WTC11 (cell line): ENCODE measurements around the gene MOSMO. TPM values are rescaled to one million over a fixed set of nuclear protein-coding genes. Genes with fewer than 3 reads are reported as not detected.

Source experiments
- ATAC-seq: fragments of 200-7000 bp; cut with Tn5 transposase; 2 replicates; pipeline ENCODE4 v1.10.0; 2021; ENCODE audit warnings: mild to moderate bottlenecking, moderate library complexity
- CTCF ChIA-PET: fragments of 300-600 bp; sonication (Branson Sonifier 250); formaldehyde crosslinking; loops from one replicate; lab custom pipeline; 2021; ENCODE audit warnings: antibody characterized with exemption; lab: Charles Lee
- POLR2A ChIA-PET: fragments of 350-600 bp; sonication (Branson Sonifier 250); formaldehyde crosslinking; loops from one replicate; lab custom pipeline; 2021; ENCODE audit warnings: antibody characterized with exemption; lab: Charles Lee
- DNase-seq: peaks from one replicate; pipeline ENCODE4 v3.0.0; 2021; ENCODE audit warnings: low spot score
- H3K27ac Mint-ChIP-seq: 2 replicates; pipeline ENCODE4 v1.8.0; 2021; ENCODE audit warnings: mixed read lengths
- H3K27me3 Mint-ChIP-seq: 2 replicates; pipeline ENCODE4 v1.8.0; 2021; ENCODE audit warnings: low read depth, mild to moderate bottlenecking, moderate library complexity, mixed read lengths
- H3K36me3 Mint-ChIP-seq: 2 replicates; pipeline ENCODE4 v1.8.0; 2021; ENCODE audit warnings: mixed read lengths
- H3K4me1 Mint-ChIP-seq: 2 replicates; pipeline ENCODE4 v1.8.0; 2022; ENCODE audit warnings: mixed read lengths
- H3K4me3 Mint-ChIP-seq: 2 replicates; pipeline ENCODE4 v1.8.0; 2021; ENCODE audit warnings: mild to moderate bottlenecking, moderate library complexity, mixed read lengths
- H3K9me3 Mint-ChIP-seq: 2 replicates; pipeline ENCODE4 v1.8.0; 2021; ENCODE audit warnings: mixed read lengths
- ATF1 ChIP-seq: sonication (generic); formaldehyde crosslinking; IDR thresholded peaks from 2 replicates; pipeline ENCODE4 v1.8.1; 2023; ENCODE audit warnings: mild to moderate bottlenecking, moderate library complexity, missing genetic modification reagents
- ATF3 ChIP-seq: sonication (generic); formaldehyde crosslinking; conservative IDR thresholded peaks from 2 replicates; pipeline ENCODE4 v1.8.1; 2022; ENCODE audit warnings: mild to moderate bottlenecking, missing genetic modification reagents
- CREM ChIP-seq: sonication (generic); formaldehyde crosslinking; IDR thresholded peaks from 2 replicates; pipeline ENCODE4 v1.8.1; 2022; ENCODE audit warnings: mild to moderate bottlenecking, missing genetic modification reagents, moderate library complexity
- FOXK1 ChIP-seq: sonication (generic); formaldehyde crosslinking; IDR thresholded peaks from 2 replicates; pipeline ENCODE4 v1.8.0; 2022; ENCODE audit warnings: mild to moderate bottlenecking, moderate library complexity, missing genetic modification reagents
- GABPB1 ChIP-seq: sonication (generic); formaldehyde crosslinking; IDR thresholded peaks from 2 replicates; pipeline ENCODE4 v1.8.1; 2023; ENCODE audit warnings: mild to moderate bottlenecking, missing genetic modification reagents
- HMGXB4 ChIP-seq: sonication (generic); formaldehyde crosslinking; IDR thresholded peaks from 2 replicates; pipeline ENCODE4 v1.8.1; 2023; ENCODE audit warnings: mild to moderate bottlenecking, moderate library complexity, missing genetic modification reagents
- IRF2 ChIP-seq: sonication (generic); formaldehyde crosslinking; IDR thresholded peaks from 2 replicates; pipeline ENCODE4 v1.8.0; 2022; ENCODE audit warnings: low read depth, missing genetic modification reagents, borderline replicate concordance
- MLX ChIP-seq: sonication (generic); formaldehyde crosslinking; IDR thresholded peaks from 2 replicates; pipeline ENCODE4 v1.8.1; 2023; ENCODE audit warnings: mild to moderate bottlenecking, missing genetic modification reagents, moderate library complexity
- MXD4 ChIP-seq: fragments of 250-450 bp; sonication (Bioruptor Pico); IDR thresholded peaks from 2 replicates; pipeline ENCODE4 v1.8.0; 2021; ENCODE audit warnings: mild to moderate bottlenecking, moderate library complexity, borderline replicate concordance
- MYBL2 ChIP-seq: sonication (generic); formaldehyde crosslinking; IDR thresholded peaks from 2 replicates; pipeline ENCODE4 v1.8.1; 2023; ENCODE audit warnings: mild to moderate bottlenecking, moderate library complexity, missing genetic modification reagents
- NFATC4 ChIP-seq: fragments of 250-450 bp; sonication (Bioruptor Pico); IDR thresholded peaks from 2 replicates; pipeline ENCODE4 v1.9.0; 2021; ENCODE audit warnings: mild to moderate bottlenecking
- NR3C1 ChIP-seq: sonication (generic); formaldehyde crosslinking; conservative IDR thresholded peaks from 2 replicates; pipeline ENCODE4 v1.8.1; 2023; ENCODE audit warnings: low read depth, mild to moderate bottlenecking, missing genetic modification reagents
- PRRX2 ChIP-seq: fragments of 250-450 bp; sonication (Bioruptor Pico); IDR thresholded peaks from 2 replicates; pipeline ENCODE4 v1.8.0; 2021; ENCODE audit warnings: mild to moderate bottlenecking
- SMAD3 ChIP-seq: sonication (generic); formaldehyde crosslinking; IDR thresholded peaks from 2 replicates; pipeline ENCODE4 v1.8.0; 2022; ENCODE audit warnings: missing genetic modification reagents, mild to moderate bottlenecking, borderline replicate concordance
- SMAD4 ChIP-seq: sonication (generic); formaldehyde crosslinking; IDR thresholded peaks from 2 replicates; pipeline ENCODE4 v1.8.0; 2022; ENCODE audit warnings: mild to moderate bottlenecking, missing genetic modification reagents
- SOX15 ChIP-seq: fragments of 250-450 bp; sonication (Bioruptor Pico); IDR thresholded peaks from 2 replicates; pipeline ENCODE4 v1.9.0; 2021; ENCODE audit warnings: mild to moderate bottlenecking
- TEAD4 ChIP-seq: sonication (generic); formaldehyde crosslinking; IDR thresholded peaks from 2 replicates; pipeline ENCODE4 v1.8.0; 2022; ENCODE audit warnings: mild to moderate bottlenecking, missing genetic modification reagents
- TP53 ChIP-seq: sonication (generic); formaldehyde crosslinking; IDR thresholded peaks from 2 replicates; pipeline ENCODE4 v1.8.1; 2023; ENCODE audit warnings: mild to moderate bottlenecking, missing genetic modification reagents
- ZBTB21 ChIP-seq: sonication (generic); formaldehyde crosslinking; IDR thresholded peaks from 2 replicates; pipeline ENCODE4 v1.8.1; 2023; ENCODE audit warnings: mild to moderate bottlenecking, missing genetic modification reagents, borderline replicate concordance
- ZNF219 ChIP-seq: sonication (generic); formaldehyde crosslinking; IDR thresholded peaks from 2 replicates; pipeline ENCODE4 v1.8.0; 2023; ENCODE audit warnings: missing genetic modification reagents, mild to moderate bottlenecking, borderline replicate concordance
- ZNF232 ChIP-seq: sonication (generic); formaldehyde crosslinking; IDR thresholded peaks from 2 replicates; pipeline ENCODE4 v1.8.0; 2022; ENCODE audit warnings: mild to moderate bottlenecking, missing genetic modification reagents
- total RNA-seq: library from RNA; stranded (reverse); gene quantifications from 3 replicates; pipeline ENCODE4 v1.2.3, GENCODE V29; 2021
- TF ChIP-seq, protein P1 (sequence below): fragments of 250-450 bp; sonication (Bioruptor Pico); conservative IDR thresholded peaks from 2 replicates; pipeline ENCODE4 v1.9.0; 2021; ENCODE audit warnings: mild to moderate bottlenecking
- TF ChIP-seq, protein P2 (sequence below): sonication (generic); formaldehyde crosslinking; IDR thresholded peaks from 2 replicates; pipeline ENCODE4 v1.8.1; 2022; ENCODE audit warnings: mild to moderate bottlenecking, missing genetic modification reagents, moderate library complexity, borderline replicate concordance
- TF ChIP-seq, protein P3 (sequence below): sonication (generic); formaldehyde crosslinking; conservative IDR thresholded peaks from 2 replicates; pipeline ENCODE4 v1.8.1; 2023; ENCODE audit warnings: mild to moderate bottlenecking, low read depth, missing genetic modification reagents, moderate library complexity
- TF ChIP-seq, protein P4 (sequence below): sonication (generic); formaldehyde crosslinking; IDR thresholded peaks from 2 replicates; pipeline ENCODE4 v1.8.0; 2022; ENCODE audit warnings: mild to moderate bottlenecking, missing genetic modification reagents

MOSMO gene
- total RNA-seq, 1 experiment from 2014 or later: 10.7 TPM

DNA sequence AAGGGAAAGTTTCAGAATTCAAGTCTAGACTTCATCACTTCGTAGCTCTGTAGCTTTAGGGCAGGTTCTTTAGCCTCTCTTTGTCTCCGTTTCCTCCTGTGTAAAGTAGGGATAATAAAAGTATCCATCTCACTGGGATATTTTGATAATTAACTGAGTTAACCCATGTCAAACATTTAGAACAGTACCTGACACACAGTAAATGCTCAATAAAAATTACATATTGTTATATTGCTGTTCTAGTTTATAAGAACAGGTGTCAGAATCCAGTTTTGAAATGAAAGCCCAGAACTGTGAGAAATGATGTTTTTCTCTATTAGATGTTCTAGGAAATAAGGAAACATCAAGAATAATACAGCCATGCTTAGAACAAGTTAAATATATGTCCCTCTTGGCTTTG lies 4.3 kb downstream of the MOSMO start (continued):
- TF ChIP-seq IRF2 (CRISPR knock-in tag): no peak
- TF ChIP-seq ATF3 (CRISPR knock-in tag): no peak

- Mint-ChIP-seq H3K4me1 (0 out of 2 replicates have a peak, but pooled peaks cover 2% of the 10 kb centered on the region), H3K4me3 (no peak overlapping the region), H3K27ac (no peak overlapping the region), H3K9me3 (no peaks in the 10 kb centered on the region), H3K36me3 (no peaks in the 10 kb centered on the region), H3K27me3 (no peaks in the 10 kb centered on the region; the same call in 1 of the 2 replicates)
- CTCF ChIA-PET: interaction anchor here (1.0 kb wide), 1 partner anchor 64 kb away, joined by 3 read pairs; no protein-coding TSS in a partner anchor
- DNase-seq (no peak), ATAC-seq (no peak)
- POLR2A ChIA-PET: no interaction called here
- no peak for TF ChIP-seq TEAD4
- TF ChIP-seq MXD4: no peak
- no peak for TF ChIP-seq HMGXB4 (CRISPR knock-in tag)
- TF ChIP-seq FOXK1 (CRISPR knock-in tag): no peak
- TF ChIP-seq GABPB1 (CRISPR knock-in tag): no peak
- TF ChIP-seq MYBL2 (CRISPR knock-in tag): no peak
- TF ChIP-seq ATF1 (CRISPR knock-in tag): no peak
- TF ChIP-seq TP53: no peak
- TF ChIP-seq, protein P1, sequence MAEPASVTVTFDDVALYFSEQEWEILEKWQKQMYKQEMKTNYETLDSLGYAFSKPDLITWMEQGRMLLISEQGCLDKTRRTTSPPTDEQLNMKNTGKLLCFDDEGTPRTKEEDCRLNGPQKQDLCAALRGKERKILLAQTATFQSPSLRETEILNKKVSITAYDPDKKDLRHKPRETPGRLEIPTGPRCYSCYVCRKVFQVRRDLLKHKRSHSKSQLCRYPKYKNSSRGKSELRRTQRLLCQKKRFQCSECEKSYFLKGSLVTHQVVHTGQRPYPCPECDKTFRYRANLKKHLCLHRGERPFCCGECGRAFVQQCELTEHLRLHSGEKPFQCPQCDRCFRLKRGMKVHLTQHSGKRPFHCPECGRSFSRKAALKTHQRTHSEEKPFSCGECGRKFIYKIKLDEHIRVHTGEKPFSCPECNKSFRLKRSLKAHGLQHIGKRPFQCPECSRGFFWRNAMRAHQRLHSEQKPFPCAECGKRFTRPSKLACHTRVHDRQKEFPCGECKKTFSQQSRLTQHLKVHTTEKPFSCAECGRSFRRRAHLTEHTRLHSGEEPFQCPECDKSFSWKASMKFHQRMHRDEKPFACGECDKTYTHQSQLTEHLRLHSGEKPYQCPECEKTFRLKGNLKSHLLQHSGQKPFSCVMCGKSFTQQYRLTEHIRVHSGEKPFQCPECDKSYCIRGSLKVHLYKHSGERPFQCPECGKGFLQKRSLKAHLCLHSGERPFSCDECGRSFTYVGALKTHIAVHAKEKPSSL: no peak
- TF ChIP-seq SMAD3 (CRISPR knock-in tag): no peak
- TF ChIP-seq, protein P2, sequence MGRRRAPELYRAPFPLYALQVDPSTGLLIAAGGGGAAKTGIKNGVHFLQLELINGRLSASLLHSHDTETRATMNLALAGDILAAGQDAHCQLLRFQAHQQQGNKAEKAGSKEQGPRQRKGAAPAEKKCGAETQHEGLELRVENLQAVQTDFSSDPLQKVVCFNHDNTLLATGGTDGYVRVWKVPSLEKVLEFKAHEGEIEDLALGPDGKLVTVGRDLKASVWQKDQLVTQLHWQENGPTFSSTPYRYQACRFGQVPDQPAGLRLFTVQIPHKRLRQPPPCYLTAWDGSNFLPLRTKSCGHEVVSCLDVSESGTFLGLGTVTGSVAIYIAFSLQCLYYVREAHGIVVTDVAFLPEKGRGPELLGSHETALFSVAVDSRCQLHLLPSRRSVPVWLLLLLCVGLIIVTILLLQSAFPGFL (CRISPR knock-in tag): no peak
Observed at GRCh38 chr16:22013486-22013885, 5.6 kb downstream of the MOSMO start.

- H3K9me3 Mint-ChIP-seq: no peaks in the 10 kb centered on the region
- no peak overlapping the region for H3K27ac Mint-ChIP-seq
- ATAC-seq (no peak), DNase-seq (no peak)
- no peak overlapping the region for H3K4me3 Mint-ChIP-seq
- ChIA-PET CTCF (interaction anchor here (1.0 to 1.6 kb wide), 2 partner anchors 63 kb away, joined by 3 to 9 read pairs; no protein-coding TSS in a partner anchor), POLR2A (no interaction called here)
- no peaks in the 10 kb centered on the region; the same call in 1 of the 2 replicates for H3K27me3 Mint-ChIP-seq
- H3K4me1 Mint-ChIP-seq: 0 out of 2 replicates have a peak, but pooled peaks cover 2% of the 10 kb centered on the region
- H3K36me3 Mint-ChIP-seq: no peaks in the 10 kb centered on the region
- TF ChIP-seq ZBTB21 (no peak), PRRX2 (no peak), MLX (no peak), SMAD4 (CRISPR knock-in tag) (no peak), ZNF232 (CRISPR knock-in tag) (no peak), NFATC4 (no peak), SOX15 (no peak), MXD4 (no peak), CREM (CRISPR knock-in tag) (no peak), FOXK1 (CRISPR knock-in tag) (no peak), NR3C1 (CRISPR knock-in tag) (no peak), ZNF219 (CRISPR knock-in tag) (no peak)
- TF ChIP-seq, protein P3, sequence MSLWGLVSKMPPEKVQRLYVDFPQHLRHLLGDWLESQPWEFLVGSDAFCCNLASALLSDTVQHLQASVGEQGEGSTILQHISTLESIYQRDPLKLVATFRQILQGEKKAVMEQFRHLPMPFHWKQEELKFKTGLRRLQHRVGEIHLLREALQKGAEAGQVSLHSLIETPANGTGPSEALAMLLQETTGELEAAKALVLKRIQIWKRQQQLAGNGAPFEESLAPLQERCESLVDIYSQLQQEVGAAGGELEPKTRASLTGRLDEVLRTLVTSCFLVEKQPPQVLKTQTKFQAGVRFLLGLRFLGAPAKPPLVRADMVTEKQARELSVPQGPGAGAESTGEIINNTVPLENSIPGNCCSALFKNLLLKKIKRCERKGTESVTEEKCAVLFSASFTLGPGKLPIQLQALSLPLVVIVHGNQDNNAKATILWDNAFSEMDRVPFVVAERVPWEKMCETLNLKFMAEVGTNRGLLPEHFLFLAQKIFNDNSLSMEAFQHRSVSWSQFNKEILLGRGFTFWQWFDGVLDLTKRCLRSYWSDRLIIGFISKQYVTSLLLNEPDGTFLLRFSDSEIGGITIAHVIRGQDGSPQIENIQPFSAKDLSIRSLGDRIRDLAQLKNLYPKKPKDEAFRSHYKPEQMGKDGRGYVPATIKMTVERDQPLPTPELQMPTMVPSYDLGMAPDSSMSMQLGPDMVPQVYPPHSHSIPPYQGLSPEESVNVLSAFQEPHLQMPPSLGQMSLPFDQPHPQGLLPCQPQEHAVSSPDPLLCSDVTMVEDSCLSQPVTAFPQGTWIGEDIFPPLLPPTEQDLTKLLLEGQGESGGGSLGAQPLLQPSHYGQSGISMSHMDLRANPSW: no peak
- TF ChIP-seq, protein P4, sequence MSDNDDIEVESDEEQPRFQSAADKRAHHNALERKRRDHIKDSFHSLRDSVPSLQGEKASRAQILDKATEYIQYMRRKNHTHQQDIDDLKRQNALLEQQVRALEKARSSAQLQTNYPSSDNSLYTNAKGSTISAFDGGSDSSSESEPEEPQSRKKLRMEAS (CRISPR knock-in tag): no peak
Observed at GRCh38 chr16:22014271-22014873, 6.5 kb downstream of the MOSMO start.
